MM.1S (cell line): ENCODE results near the gene SHC3.

Source experiments
- DNase-seq: peaks from one replicate; pipeline ENCODE4 v3.0.0-alpha.2; 2015
- H2AFZ ChIP-seq: fragments of 300-600 bp; sonication (generic); 2 replicates; pipeline ENCODE4 v1.6.0; 2016; ENCODE audit warnings: antibody characterized with exemption, low read length
- H3F3A ChIP-seq: fragments of 300-600 bp; sonication (generic); 2 replicates; pipeline ENCODE4 v1.6.1; 2016; ENCODE audit warnings: mild to moderate bottlenecking, antibody characterized with exemption, low read length, moderate library complexity, mixed read lengths; ENCODE audit not compliant: insufficient read depth
- H3K27ac ChIP-seq: fragments of 300-600 bp; sonication (generic); 2 replicates; pipeline ENCODE4 v1.5.1; 2016; ENCODE audit warnings: mild to moderate bottlenecking, low read length
- H3K27me3 ChIP-seq: fragments of 300-600 bp; sonication (generic); replicated peaks from 2 replicates; pipeline ENCODE4 v1.6.0; 2016; ENCODE audit warnings: low read length; ENCODE audit not compliant: insufficient read depth
- H3K36me3 ChIP-seq: fragments of 300-600 bp; sonication (generic); replicated peaks from 2 replicates; pipeline ENCODE4 v1.6.1; 2016; ENCODE audit warnings: mild to moderate bottlenecking, low read length, mixed read lengths; ENCODE audit not compliant: insufficient read depth
- H3K4me1 ChIP-seq: fragments of 300-600 bp; sonication (generic); 2 replicates; pipeline ENCODE4 v1.6.1; 2016; ENCODE audit warnings: low read length, mixed read lengths
- H3K4me2 ChIP-seq: fragments of 300-600 bp; sonication (generic); 2 replicates; pipeline ENCODE4 v1.6.0; 2016; ENCODE audit warnings: low read depth, low read length
- H3K4me3 ChIP-seq: fragments of 300-600 bp; sonication (generic); 2 replicates; pipeline ENCODE4 v1.5.1; 2016; ENCODE audit warnings: low read length, mixed read lengths
- H3K79me2 ChIP-seq: fragments of 300-600 bp; sonication (generic); 2 replicates; pipeline ENCODE4 v1.6.1; 2016; ENCODE audit warnings: mixed run types, low read length, mixed read lengths
- H3K9ac ChIP-seq: fragments of 300-600 bp; sonication (generic); 2 replicates; pipeline ENCODE4 v1.6.1; 2016; ENCODE audit warnings: low read length, mixed read lengths
- H3K9me2 ChIP-seq: fragments of 300-600 bp; sonication (generic); replicated peaks from 2 replicates; pipeline ENCODE4 v1.6.1; 2016; ENCODE audit warnings: mild to moderate bottlenecking, low read length, mixed read lengths; ENCODE audit not compliant: insufficient read depth
- H3K9me3 ChIP-seq: fragments of 300-600 bp; sonication (generic); replicated peaks from 2 replicates; pipeline ENCODE4 v1.6.1; 2016; ENCODE audit warnings: mild to moderate bottlenecking, low read length, mixed read lengths; ENCODE audit not compliant: insufficient read depth
- H4K20me1 ChIP-seq: fragments of 300-600 bp; sonication (generic); 2 replicates; pipeline ENCODE4 v1.6.1; 2016; ENCODE audit warnings: mild to moderate bottlenecking, low read length, moderate library complexity, mixed read lengths; ENCODE audit not compliant: insufficient read depth
- CTCF ChIP-seq: fragments of 300-600 bp; sonication (generic); IDR thresholded peaks from 2 replicates; pipeline ENCODE4 v1.5.1; 2016; ENCODE audit warnings: antibody characterized with exemption, low read length, mixed read lengths
- EZH2 ChIP-seq: fragments of 300-600 bp; sonication (generic); optimal IDR thresholded peaks from 2 replicates; pipeline ENCODE3; 2017; ENCODE audit warnings: low read depth, mild to moderate bottlenecking, antibody characterized with exemption, low read length, mixed read lengths
- EZH2phosphoT487 ChIP-seq: fragments of 300-600 bp; sonication (generic); IDR thresholded peaks from 2 replicates; pipeline ENCODE4 v1.6.1; 2018; ENCODE audit warnings: antibody characterized with exemption, low read length

Gene SHC3

GRCh38 chr9:89008055-89008743 lies 170.4 kb downstream of the SHC3 start:
- Histone ChIP-seq H3K79me2 (no peaks in the 10 kb centered on the region), H3K4me2 (no peak overlapping the region), H3K4me3 (no peak overlapping the region), H3K9me3 (no peaks in the 10 kb centered on the region), H3K27me3 (no peaks in the 10 kb centered on the region), H3K36me3 (no peaks in the 10 kb centered on the region), H3K4me1 (no peaks in the 10 kb centered on the region), H3K9ac (no peak overlapping the region), H3F3A (no peaks in the 10 kb centered on the region), H3K27ac (no peak overlapping the region), H2AFZ (no peak overlapping the region), H3K9me2 (no peaks in the 10 kb centered on the region), H4K20me1 (no peaks in the 10 kb centered on the region)
- no peak for DNase-seq
- no peak for TF ChIP-seq EZH2phosphoT487
- no peak for TF ChIP-seq CTCF
- no peak for TF ChIP-seq EZH2

- no peaks in the 10 kb centered on the region for H3K79me2 ChIP-seq
- H3K4me3 ChIP-seq: no peak overlapping the region
- no peak overlapping the region for H3K4me2 ChIP-seq
- H3K4me1 ChIP-seq: no peaks in the 10 kb centered on the region
- no peak overlapping the region for H2AFZ ChIP-seq
- no peaks in the 10 kb centered on the region for H3K9me3 ChIP-seq
- no peaks in the 10 kb centered on the region for H3K9me2 ChIP-seq
- H3K27me3 ChIP-seq: no peaks in the 10 kb centered on the region
- no peak for DNase-seq
- TF ChIP-seq CTCF (no peak), EZH2phosphoT487 (no peak), EZH2 (no peak)
- no peaks in the 10 kb centered on the region for H3F3A ChIP-seq
- H3K36me3 ChIP-seq: no peaks in the 10 kb centered on the region
- H3K27ac ChIP-seq: no peak overlapping the region
- no peaks in the 10 kb centered on the region for H4K20me1 ChIP-seq
- no peak overlapping the region for H3K9ac ChIP-seq
Observed at GRCh38 chr9:89006996-89007967, 171.3 kb downstream of the SHC3 start.

- H3K27ac ChIP-seq: no peak overlapping the region
- H3K4me3 ChIP-seq: no peak overlapping the region
- H3K9me3 ChIP-seq: no peaks in the 10 kb centered on the region
- no peaks in the 10 kb centered on the region for H3K79me2 ChIP-seq
- no peaks in the 10 kb centered on the region for H4K20me1 ChIP-seq
- no peak for DNase-seq
- H3K36me3 ChIP-seq: no peaks in the 10 kb centered on the region
- no peaks in the 10 kb centered on the region for H3F3A ChIP-seq
- TF ChIP-seq CTCF (no peak), EZH2phosphoT487 (no peak), EZH2 (no peak)
- H2AFZ ChIP-seq: no peak overlapping the region
- no peak overlapping the region for H3K9ac ChIP-seq
- H3K27me3 ChIP-seq: no peaks in the 10 kb centered on the region
- H3K9me2 ChIP-seq: no peaks in the 10 kb centered on the region
- H3K4me2 ChIP-seq: no peak overlapping the region
- no peaks in the 10 kb centered on the region for H3K4me1 ChIP-seq
Observed at GRCh38 chr9:89006267-89006666, 172.4 kb downstream of the SHC3 start.
